ENCODE data around the gene CDKAL1. TPM values are rescaled to one million over a fixed set of nuclear protein-coding genes. Genes with fewer than 3 reads are reported as not detected.

The CDKAL1 gene
- total RNA-seq, 4 donors from 2014 or later, result 11.8 to 21.4 (median 13.8) TPM

DNA sequence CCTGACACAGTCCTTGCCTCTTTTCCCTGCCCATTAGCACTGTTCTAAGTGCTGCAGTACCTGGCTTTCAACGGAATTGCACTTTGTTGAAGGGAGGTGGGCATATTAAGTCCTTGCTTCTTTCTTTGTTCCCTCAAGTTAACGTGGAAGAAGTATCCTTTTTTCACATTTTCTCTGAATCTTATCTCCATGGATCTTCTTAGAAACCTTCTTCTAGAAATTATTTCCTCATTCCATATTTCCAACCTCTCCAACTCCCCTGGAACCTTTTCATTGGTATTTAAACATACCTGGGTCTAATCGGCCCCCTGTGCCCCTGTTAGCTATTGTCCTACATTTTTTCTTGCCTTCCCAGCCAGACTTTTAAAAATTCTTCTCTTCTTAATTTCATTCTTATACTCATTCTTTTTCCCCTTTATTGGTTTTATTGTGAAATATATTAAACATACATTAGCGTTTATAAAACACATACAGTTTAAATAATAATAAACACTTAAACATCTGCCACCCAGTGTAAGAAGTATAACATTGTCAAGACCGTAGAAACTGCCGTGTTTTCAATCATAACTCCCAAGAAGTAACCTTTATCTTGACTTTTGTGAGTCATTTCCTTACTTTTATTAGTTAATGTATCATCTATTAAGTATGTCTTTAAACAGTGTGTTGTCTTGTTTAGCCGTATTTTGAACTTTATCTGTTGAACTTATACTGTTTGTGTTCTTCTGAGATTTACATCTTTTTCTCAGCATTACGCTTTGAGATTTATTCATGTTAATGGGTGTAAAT, 118.2 kb downstream of the CDKAL1 start:
- DNase-seq (ENCODE audit: low spot score), result no peak
- TF ChIP-seq, protein P1, sequence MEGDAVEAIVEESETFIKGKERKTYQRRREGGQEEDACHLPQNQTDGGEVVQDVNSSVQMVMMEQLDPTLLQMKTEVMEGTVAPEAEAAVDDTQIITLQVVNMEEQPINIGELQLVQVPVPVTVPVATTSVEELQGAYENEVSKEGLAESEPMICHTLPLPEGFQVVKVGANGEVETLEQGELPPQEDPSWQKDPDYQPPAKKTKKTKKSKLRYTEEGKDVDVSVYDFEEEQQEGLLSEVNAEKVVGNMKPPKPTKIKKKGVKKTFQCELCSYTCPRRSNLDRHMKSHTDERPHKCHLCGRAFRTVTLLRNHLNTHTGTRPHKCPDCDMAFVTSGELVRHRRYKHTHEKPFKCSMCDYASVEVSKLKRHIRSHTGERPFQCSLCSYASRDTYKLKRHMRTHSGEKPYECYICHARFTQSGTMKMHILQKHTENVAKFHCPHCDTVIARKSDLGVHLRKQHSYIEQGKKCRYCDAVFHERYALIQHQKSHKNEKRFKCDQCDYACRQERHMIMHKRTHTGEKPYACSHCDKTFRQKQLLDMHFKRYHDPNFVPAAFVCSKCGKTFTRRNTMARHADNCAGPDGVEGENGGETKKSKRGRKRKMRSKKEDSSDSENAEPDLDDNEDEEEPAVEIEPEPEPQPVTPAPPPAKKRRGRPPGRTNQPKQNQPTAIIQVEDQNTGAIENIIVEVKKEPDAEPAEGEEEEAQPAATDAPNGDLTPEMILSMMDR (IDR thresholded peaks at IDR 0.05), result no peak
- ATAC-seq (ENCODE audit: low FRiP score), result no peak

DNA sequence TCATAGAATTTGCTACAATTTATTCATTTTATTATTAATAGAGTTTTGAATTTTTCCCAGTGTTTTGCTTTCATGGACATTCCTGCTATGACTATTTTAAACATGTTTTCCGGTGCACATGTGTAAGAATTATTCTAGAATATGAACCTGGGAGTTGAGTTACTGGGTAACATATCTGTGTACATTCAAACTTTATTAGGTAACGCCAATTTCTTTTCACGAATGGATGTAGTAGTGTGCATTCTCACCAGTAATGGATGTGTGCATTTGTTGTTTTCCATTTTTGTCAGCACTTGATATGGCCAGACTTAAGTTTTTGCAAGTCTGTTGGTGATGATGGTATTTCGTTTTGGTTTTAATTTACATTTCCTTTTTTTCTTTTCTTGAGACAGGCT, 118.8 kb downstream of the CDKAL1 start:
- ATAC-seq (ENCODE audit: low FRiP score), result no peak
- TF ChIP-seq, protein P1 (IDR thresholded peaks at IDR 0.05), result no peak
- DNase-seq (ENCODE audit: low spot score), result no peak

DNA sequence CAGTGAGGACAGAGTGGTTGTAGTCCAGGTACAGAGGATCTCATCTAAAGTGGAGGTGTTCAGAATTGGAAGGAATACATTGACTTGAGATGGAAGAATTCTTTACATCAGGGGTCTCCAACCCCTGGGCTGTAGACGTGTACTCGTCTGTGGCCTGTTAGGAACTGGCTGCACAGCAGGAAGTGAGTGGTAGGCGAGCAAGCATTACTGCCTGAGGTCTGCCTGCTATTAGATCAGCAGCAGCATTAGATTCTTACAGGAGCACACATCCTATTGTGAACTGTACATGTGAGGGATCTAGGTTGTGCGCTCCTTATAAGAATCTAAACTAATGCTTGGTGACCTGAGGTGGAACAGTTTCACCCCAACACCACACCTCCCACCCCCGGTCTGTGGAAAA, 121.1 kb downstream of the CDKAL1 start:
- ATAC-seq (ENCODE audit: low FRiP score) (no peak), DNase-seq (ENCODE audit: low spot score) (no peak)
- TF ChIP-seq, protein P1 (IDR thresholded peaks at IDR 0.05), result no peak

DNA sequence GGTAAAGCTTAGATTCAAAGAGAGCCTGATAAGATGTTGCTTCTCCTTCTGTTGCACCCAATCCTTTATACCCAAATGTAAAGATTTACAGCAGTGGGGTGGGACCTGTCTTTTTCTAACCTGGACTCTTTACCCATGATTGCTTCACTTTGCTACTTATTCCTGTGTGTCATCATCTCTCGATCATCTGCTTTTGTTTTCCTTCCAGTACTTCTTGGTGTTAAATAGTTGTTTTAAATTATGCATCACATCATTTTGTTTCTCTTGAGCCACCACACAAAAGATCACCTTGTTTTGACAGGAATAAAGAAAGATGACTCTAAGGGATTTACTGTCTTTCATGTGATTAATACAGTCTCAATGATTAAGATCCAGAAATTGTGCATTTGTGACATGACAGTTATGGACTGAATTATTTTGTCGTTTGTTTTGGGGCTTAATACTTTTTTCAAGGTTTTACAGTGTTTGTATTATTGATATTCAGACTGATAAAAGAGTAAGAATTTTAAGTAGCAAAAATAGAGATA, 123.1 kb downstream of the CDKAL1 start:
- DNase-seq (ENCODE audit: low spot score) (no peak), ATAC-seq (ENCODE audit: low FRiP score) (no peak)
- TF ChIP-seq, protein P1 (IDR thresholded peaks at IDR 0.05), result no peak

DNA sequence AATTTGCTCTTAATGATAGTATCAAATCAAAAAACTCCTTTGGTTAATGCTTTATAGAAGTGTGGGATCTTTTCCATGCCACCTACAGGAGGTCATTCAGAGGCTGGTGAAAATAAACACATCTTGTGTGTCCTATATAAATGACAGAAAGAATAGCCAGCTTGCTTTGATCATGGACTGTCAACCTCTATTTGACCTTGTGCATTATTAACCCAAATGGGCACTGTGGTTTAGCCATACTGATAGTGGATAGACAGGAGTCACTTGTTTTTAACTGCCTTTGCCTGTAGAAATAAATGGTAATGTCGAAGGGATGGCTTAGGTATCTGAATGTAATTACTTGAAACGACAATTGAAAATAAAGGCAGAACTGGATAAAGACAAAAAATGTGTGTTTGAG, 123.8 kb downstream of the CDKAL1 start:
- TF ChIP-seq, protein P1 (IDR thresholded peaks at IDR 0.05), result no peak
- DNase-seq (ENCODE audit: low spot score) (no peak), ATAC-seq (ENCODE audit: low FRiP score) (no peak)

DNA sequence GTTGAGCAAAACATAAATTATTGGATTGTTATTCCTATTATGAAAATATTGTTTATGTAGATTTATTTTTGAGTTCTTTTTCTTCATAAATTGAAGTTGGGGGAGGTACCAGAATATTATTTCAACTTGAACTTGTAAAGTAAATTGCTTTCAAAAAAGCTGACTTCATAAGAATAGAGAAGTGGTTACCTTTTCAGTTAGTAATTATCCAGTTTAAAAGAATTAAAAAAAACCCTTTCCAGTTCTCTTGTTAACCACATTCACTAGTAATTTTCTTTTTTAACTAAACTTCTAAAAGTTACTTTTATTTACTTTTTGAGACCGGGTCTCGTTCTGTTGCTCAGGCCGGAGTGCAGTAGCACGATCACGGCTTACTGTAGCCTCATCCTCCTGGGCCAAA, 124.3 kb downstream of the CDKAL1 start:
- ATAC-seq (ENCODE audit: low FRiP score) (no peak), DNase-seq (ENCODE audit: low spot score) (no peak)
- TF ChIP-seq, protein P1 (IDR thresholded peaks at IDR 0.05), result no peak

DNA sequence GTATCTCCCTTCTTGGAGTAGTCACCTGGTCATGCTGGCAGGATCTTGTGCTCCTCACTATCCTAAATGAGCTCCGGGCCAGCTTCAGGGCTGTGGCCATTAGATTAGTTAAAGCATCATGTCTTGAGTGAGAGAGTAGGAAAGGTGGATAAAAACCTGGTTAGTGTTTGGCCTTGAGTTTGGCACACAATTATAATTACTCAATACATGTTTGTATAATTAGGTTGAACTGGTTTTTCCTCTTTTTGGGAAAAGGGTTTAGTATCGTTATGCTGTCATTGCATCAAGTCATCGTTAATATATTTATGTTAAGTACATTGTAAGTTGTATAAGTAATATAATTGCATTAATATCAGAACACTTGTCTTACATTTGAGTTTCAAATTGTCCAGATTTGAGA, 126.3 kb downstream of the CDKAL1 start:
- ATAC-seq (ENCODE audit: low FRiP score) (no peak), DNase-seq (ENCODE audit: low spot score) (no peak)
- TF ChIP-seq, protein P1 (IDR thresholded peaks at IDR 0.05), result no peak

All from omental fat pad (tissue), 4 donors.